Activated T-cell treated with anti-CD3 and anti-CD28 coated beads, Interleukin-2, amount 50 U/mL, for 72 hours (primary cell): ENCODE results near the gene PYM1. TPM values are rescaled to one million over a fixed set of nuclear protein-coding genes. Genes with fewer than 3 reads are reported as not detected.

Source experiments
- ATAC-seq, 2 donors: fragments of 150-1000 bp; cut with Tn5 transposase; replicated peaks in 1 of 2; 2 replicates each; pipeline ENCODE4 v1.10.0; 2021; ENCODE audit warnings: moderate library complexity in 2 of 2, mild to moderate bottlenecking in 1 of 2
- DNase-seq, 2 donors: peaks; one replicate each; pipeline ENCODE4 v3.0.0; 2021 to 2022; ENCODE audit warnings: mixed read lengths in 1 of 2
- H3K27ac Mint-ChIP-seq: one replicate; pipeline ENCODE4 v1.8.0; 2022; ENCODE audit warnings: mild to moderate bottlenecking, moderate library complexity, mixed read lengths
- H3K27me3 Mint-ChIP-seq: one replicate; pipeline ENCODE4 v1.8.0; 2022; ENCODE audit warnings: low read depth, mixed read lengths
- H3K36me3 Mint-ChIP-seq, 2 donors: one replicate each; pipeline ENCODE4 v1.8.0; 2022; ENCODE audit warnings: mixed read lengths in 2 of 2, mild to moderate bottlenecking in 1 of 2; ENCODE audit not compliant: insufficient read depth in 2 of 2
- H3K4me1 Mint-ChIP-seq: one replicate; pipeline ENCODE4 v1.8.0; 2022; ENCODE audit warnings: low read depth, mixed read lengths
- H3K4me3 Mint-ChIP-seq, 2 donors: one replicate each; pipeline ENCODE4 v1.8.0; 2022; ENCODE audit warnings: mild to moderate bottlenecking in 2 of 2, mixed read lengths in 2 of 2, moderate library complexity in 2 of 2
- H3K9me3 Mint-ChIP-seq, 2 donors: one replicate each; pipeline ENCODE4 v1.8.0; 2022; ENCODE audit warnings: mixed read lengths in 2 of 2
- total RNA-seq, 2 donors: library from RNA; stranded (reverse); gene quantifications; one replicate each; pipeline ENCODE4 v1.2.3, GENCODE V29; 2022

Gene PYM1
- total RNA-seq, 2 donors from 2014 or later: 35.1 to 36.6 TPM

DNA sequence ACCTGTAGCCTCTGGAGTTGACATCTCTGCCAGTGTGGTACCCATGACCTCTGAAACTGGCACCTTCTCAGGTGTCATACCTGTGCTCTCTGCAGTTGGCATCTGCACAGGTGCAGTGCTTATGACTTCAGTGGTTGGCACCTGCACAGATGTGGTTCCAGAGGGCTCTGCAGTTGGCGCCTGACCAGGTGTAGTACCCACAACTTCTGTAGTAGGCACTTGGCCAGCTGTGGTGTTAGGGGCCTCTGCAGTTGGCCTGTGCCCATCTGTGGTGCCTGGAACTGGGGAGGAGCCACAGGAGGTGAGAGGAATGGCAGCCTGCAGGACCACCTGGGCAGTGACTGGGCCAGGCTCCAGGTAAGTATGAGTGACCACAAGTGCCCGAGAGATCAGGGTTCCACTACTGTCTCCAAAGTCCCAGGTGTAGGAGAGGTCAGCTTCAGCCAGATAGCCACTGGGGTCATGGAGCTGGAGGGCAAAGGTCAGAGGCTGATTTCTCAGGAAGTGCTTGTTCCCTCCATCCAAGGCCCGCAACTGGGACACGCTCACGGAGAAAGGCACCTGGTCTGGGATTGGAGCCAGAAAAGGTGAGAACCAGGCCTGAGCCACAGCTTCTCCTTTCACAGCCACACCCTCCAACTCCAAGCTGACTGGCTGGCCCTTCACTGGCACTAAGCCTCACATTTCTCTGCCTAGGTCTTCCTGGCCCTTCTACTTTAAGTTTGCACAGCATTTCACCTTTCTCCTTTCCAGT, 29.6 kb upstream of the PYM1 start:
- H3K27me3 Mint-ChIP-seq: no peaks in the 10 kb centered on the region
- H3K4me3 Mint-ChIP-seq: no peak overlapping the region
- no peaks in the 10 kb centered on the region for H3K9me3 Mint-ChIP-seq
- peaks cover 5 to 8% of the 10 kb centered on the region in 2 donors for H3K36me3 Mint-ChIP-seq
- DNase-seq: no peak
- peaks cover 20% of the 10 kb centered on the region for H3K4me1 Mint-ChIP-seq
- H3K27ac Mint-ChIP-seq: peak overlapping the region; percentile 7
- ATAC-seq: no peak

GRCh38 chr12:55955800-55956508, 28.3 kb upstream of the PYM1 start:
- no peak overlapping the region for H3K27ac Mint-ChIP-seq
- DNase-seq: peak; percentile 40 to 62
- peaks cover 20% of the 10 kb centered on the region for H3K4me1 Mint-ChIP-seq

GRCh38 chr12:55955344-55955743, 27.6 kb upstream of the PYM1 start:
- Mint-ChIP-seq H3K27me3 (no peaks in the 10 kb centered on the region), H3K36me3 (peaks cover 13 to 18% of the 10 kb centered on the region in 2 donors), H3K4me3 (no peak overlapping the region), H3K9me3 (no peaks in the 10 kb centered on the region), H3K27ac (no peak overlapping the region), H3K4me1 (peaks cover 20% of the 10 kb centered on the region)
- DNase-seq: no peak
- ATAC-seq: peak in 1 of 2 donors; percentile 22

More at GRCh38 chr12:55955800-55956508, 28.3 kb upstream of the PYM1 start:
- peak; percentile 64 to 79 for ATAC-seq
- peaks cover 13 to 18% of the 10 kb centered on the region in 2 donors for H3K36me3 Mint-ChIP-seq
- H3K4me3 Mint-ChIP-seq: no peak overlapping the region
- no peaks in the 10 kb centered on the region for H3K27me3 Mint-ChIP-seq
- no peaks in the 10 kb centered on the region for H3K9me3 Mint-ChIP-seq

GRCh38 chr12:55946553-55946952, 18.9 kb upstream of the PYM1 start:
- Mint-ChIP-seq H3K9me3 (no peaks in the 10 kb centered on the region), H3K36me3 (peaks cover 26 to 55% of the 10 kb centered on the region in 2 donors), H3K4me1 (peaks cover 41% of the 10 kb centered on the region), H3K27ac (peak overlapping the region; percentile 94), H3K27me3 (no peaks in the 10 kb centered on the region), H3K4me3 (peak overlapping the region; percentile 31 to 54)
- ATAC-seq (peak; percentile 75 to 81), DNase-seq (no peak)

DNA sequence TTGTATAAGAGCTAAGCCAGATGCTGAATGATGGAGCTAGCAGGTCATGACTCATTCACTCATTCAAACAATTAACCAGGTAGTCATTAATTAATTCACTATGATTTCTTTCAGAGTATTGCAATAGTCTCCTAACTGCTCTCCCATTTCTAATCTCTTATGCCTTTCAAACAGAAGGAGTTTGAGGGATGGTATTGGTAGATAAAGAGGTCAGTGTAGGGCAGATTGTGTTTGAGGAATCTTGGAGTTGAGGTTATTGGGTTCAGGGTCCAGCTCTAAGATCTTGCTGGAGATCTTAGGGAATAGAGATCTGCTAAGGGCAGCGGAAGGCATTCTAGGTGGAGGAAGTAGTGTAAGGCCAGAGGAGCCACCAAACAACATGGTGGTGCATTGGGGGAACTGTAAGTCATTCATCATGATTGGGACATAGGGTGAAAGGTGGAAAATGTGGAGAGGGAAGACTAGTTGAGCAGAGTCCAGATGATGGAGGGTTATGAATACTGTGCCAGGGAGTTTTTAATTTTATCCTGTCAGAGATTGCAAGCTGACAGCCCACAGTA, 15.0 kb upstream of the PYM1 start:
- peaks cover 21 to 54% of the 10 kb centered on the region in 2 donors for H3K36me3 Mint-ChIP-seq
- H3K4me1 Mint-ChIP-seq: peaks cover 73% of the 10 kb centered on the region
- H3K4me3 Mint-ChIP-seq: no peak overlapping the region
- peak overlapping the region; percentile 77 for H3K27ac Mint-ChIP-seq
- DNase-seq (no peak), ATAC-seq (no peak)
- H3K27me3 Mint-ChIP-seq: no peaks in the 10 kb centered on the region
- H3K9me3 Mint-ChIP-seq: no peaks in the 10 kb centered on the region

- H3K36me3 Mint-ChIP-seq: peaks cover 20 to 54% of the 10 kb centered on the region in 2 donors
- no peaks in the 10 kb centered on the region for H3K9me3 Mint-ChIP-seq
- DNase-seq (no peak), ATAC-seq (no peak)
- no peaks in the 10 kb centered on the region for H3K27me3 Mint-ChIP-seq
- peak overlapping the region; percentile 77 for H3K27ac Mint-ChIP-seq
- peaks cover 74% of the 10 kb centered on the region for H3K4me1 Mint-ChIP-seq
- H3K4me3 Mint-ChIP-seq: no peak overlapping the region
Measured at GRCh38 chr12:55942055-55942454, 14.4 kb upstream of the PYM1 start.

DNA sequence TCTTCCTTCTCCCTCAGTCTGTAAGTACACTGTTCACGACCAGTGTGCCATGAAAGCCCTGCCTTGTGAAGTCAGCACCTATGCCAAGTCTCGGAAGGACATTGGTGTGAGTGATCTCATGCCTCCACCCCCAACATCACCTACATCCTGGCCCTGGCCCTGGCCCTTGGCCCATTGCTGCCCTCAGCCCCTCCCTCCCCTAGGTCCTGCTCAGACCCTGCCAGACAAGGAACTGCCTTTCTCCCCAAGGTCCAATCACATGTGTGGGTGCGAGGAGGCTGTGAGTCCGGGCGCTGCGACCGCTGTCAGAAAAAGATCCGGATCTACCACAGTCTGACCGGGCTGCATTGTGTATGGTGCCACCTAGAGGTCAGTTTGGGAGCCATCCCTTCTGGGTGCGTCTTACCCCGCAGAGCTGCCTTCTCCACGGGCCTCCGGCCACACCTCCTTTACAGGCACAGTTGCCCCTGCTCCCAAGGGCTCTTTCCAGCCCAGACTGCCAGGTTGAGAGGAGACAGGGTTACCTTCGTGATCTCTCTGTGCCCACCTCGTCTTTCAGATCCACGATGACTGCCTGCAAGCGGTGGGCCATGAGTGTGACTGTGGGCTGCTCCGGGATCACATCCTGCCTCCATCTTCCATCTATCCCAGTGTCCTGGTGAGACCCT, 12.5 kb upstream of the PYM1 start:
- H3K27me3 Mint-ChIP-seq: no peaks in the 10 kb centered on the region
- H3K4me1 Mint-ChIP-seq: peaks cover 69% of the 10 kb centered on the region
- H3K27ac Mint-ChIP-seq: peak overlapping the region; percentile 56
- DNase-seq (peak; percentile 84 to 85), ATAC-seq (peak; percentile 80 to 83)
- H3K4me3 Mint-ChIP-seq: peak overlapping the region; percentile 14 to 35
- peaks cover 23 to 47% of the 10 kb centered on the region in 2 donors for H3K36me3 Mint-ChIP-seq
- H3K9me3 Mint-ChIP-seq: no peaks in the 10 kb centered on the region

DNA sequence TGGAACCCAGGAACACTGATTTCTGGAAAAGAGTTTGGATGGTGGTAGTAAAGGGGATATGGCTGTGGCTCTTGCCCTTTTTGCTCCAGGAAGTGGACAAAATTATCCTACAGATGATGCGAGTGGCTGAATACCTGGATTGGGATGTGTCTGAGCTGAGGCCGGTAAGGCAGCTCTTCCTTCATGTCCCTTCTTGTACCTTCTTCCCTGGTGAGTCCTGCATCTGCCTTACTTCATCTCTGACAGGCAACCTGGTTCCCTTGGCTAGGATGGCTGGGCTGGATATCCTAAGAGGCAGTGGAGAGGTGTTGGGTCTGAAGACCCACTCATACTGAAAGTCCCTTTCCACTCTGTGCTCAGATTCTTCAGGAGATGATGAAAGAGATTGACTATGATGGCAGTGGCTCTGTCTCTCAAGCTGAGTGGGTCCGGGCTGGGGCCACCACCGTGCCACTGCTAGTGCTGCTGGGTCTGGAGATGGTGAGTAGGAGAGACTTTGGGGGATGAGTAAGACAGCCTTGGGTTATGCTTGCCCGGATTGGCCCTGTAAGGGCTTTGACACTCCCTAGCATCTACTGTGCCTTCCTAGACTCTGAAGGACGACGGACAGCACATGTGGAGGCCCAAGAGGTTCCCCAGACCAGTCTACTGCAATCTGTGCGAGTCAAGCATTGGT, 11.3 kb upstream of the PYM1 start:
- Mint-ChIP-seq H3K27me3 (no peaks in the 10 kb centered on the region), H3K36me3 (peaks cover 23 to 38% of the 10 kb centered on the region in 2 donors), H3K27ac (peak overlapping the region; percentile 67), H3K9me3 (no peaks in the 10 kb centered on the region), H3K4me1 (peaks cover 69% of the 10 kb centered on the region), H3K4me3 (peak overlapping the region; percentile 0 to 36)
- ATAC-seq: peak; percentile 70 to 76
- DNase-seq: peak; percentile 54 to 61

- peak overlapping the region; percentile 6 for H3K27ac Mint-ChIP-seq
- H3K9me3 Mint-ChIP-seq: no peaks in the 10 kb centered on the region
- no peak for DNase-seq
- peaks cover 25 to 35% of the 10 kb centered on the region in 2 donors for H3K36me3 Mint-ChIP-seq
- H3K4me3 Mint-ChIP-seq: no peak overlapping the region
- peaks cover 78% of the 10 kb centered on the region for H3K4me1 Mint-ChIP-seq
- ATAC-seq: no peak
- H3K27me3 Mint-ChIP-seq: no peaks in the 10 kb centered on the region
Measured at GRCh38 chr12:55937981-55938380, 10.3 kb upstream of the PYM1 start.

DNA sequence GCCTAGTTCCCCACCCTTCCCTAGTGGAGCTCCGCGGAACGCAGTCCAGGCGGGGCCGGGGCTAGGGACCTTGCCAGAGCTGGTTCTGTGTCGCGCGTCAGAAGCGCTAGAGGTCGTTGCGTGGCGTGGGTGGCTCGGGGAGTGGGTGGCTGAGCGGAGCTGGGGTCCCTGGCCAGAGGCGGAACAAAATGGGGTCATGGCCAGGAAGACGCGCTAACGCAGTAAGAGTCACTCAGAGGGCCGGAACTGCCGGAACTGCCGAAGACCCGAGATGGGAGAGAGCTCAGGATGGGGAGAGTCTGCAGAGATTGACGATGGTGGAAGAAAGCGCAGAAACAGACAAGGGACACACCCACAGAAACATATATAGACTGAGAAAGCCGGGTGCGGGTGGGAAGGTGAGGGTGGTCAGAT, 8.1 kb upstream of the PYM1 start:
- Mint-ChIP-seq H3K27ac (peak overlapping the region; percentile 58), H3K4me1 (peaks cover 77% of the 10 kb centered on the region), H3K36me3 (peaks cover 29 to 38% of the 10 kb centered on the region in 2 donors), H3K4me3 (peak overlapping the region; percentile 98 to 100), H3K9me3 (no peaks in the 10 kb centered on the region), H3K27me3 (no peaks in the 10 kb centered on the region)
- peak; percentile 22 for ATAC-seq
- DNase-seq: peak; percentile 46 to 47

- Mint-ChIP-seq H3K9me3 (no peaks in the 10 kb centered on the region), H3K4me3 (peak overlapping the region; percentile 98 to 100), H3K4me1 (peaks cover 77% of the 10 kb centered on the region), H3K27me3 (no peaks in the 10 kb centered on the region), H3K36me3 (peaks cover 27 to 35% of the 10 kb centered on the region in 2 donors), H3K27ac (peak overlapping the region; percentile 88)
- no peak for DNase-seq
- no peak for ATAC-seq
Measured at GRCh38 chr12:55934773-55935172, 7.1 kb upstream of the PYM1 start.
